Peyer's patch (tissue), 4 donors: Measurements from ENCODE around the gene NEK2. TPM values are rescaled to one million over a fixed set of nuclear protein-coding genes. Genes with fewer than 3 reads are reported as not detected.

Source experiments
- DNase-seq, 3 donors: peaks; one replicate each; pipeline ENCODE4 v3.0.0-alpha.2; 2017 to 2019
- H3K27ac ChIP-seq, 4 donors: fragments of 200-600 bp; sonication (generic); one replicate each; pipeline ENCODE4 v1.5.1; 2016 to 2019
- H3K27me3 ChIP-seq, 2 donors: fragments of 200-600 bp; sonication (generic); one replicate each; pipeline ENCODE4 v1.5.1; 2019
- H3K36me3 ChIP-seq, 3 donors: fragments of 200-600 bp; sonication (generic); one replicate each; pipeline ENCODE4 v1.5.1; 2016 to 2019
- H3K4me1 ChIP-seq, 4 donors: fragments of 200-600 bp; sonication (generic); one replicate each; pipeline ENCODE4 v1.5.1; 2016 to 2019
- H3K4me3 ChIP-seq, 4 donors: fragments of 200-600 bp; sonication (generic); 1 replicate in 3 of 4; 2 replicates in 1 of 4; pipeline ENCODE4 v1.5.1; 2016 to 2019; ENCODE audit warnings: mild to moderate bottlenecking in 1 of 4
- H3K9me3 ChIP-seq, 4 donors: fragments of 200-600 bp; sonication (generic); one replicate each; pipeline ENCODE4 v1.5.1; 2016 to 2019; ENCODE audit warnings: mild to moderate bottlenecking in 1 of 4
- CTCF ChIP-seq, 6 experiments: fragments of 450-650 bp in 4 of 6; fragments of 200-600 bp in 2 of 6; sonication (generic) in 1 of 6; IDR thresholded peaks; one replicate each; pipeline ENCODE4 v1.5.1; 2017 to 2019; ENCODE audit warnings: antibody characterized with exemption in 6 of 6, mild to moderate bottlenecking in 3 of 6, moderate library complexity in 1 of 6
- POLR2A ChIP-seq, 2 donors: fragments of 450-650 bp; IDR thresholded peaks; one replicate each; pipeline ENCODE4 v1.5.1; 2017; ENCODE audit warnings: antibody characterized with exemption in 2 of 2, mild to moderate bottlenecking in 2 of 2, moderate library complexity in 2 of 2
- total RNA-seq, 4 donors: library from RNA; depleted of rRNA; stranded (reverse); fragments of >200 nt; gene quantifications; one replicate each; pipeline ENCODE4 v1.1.0, GENCODE V29; 2016

Gene NEK2
- total RNA-seq, 4 donors from 2014 or later = 1.7 to 14.9 (median 5.8) TPM

GRCh38 chr1:211708926-211709325 lies 33.5 kb upstream of the NEK2 start:
- Histone ChIP-seq H3K27ac (no peak overlapping the region), H3K4me1 (no peaks in the 10 kb centered on the region), H3K4me3 (no peak overlapping the region), H3K9me3 (no peaks in the 10 kb centered on the region), H3K27me3 (no peaks in the 10 kb centered on the region), H3K36me3 (no peaks in the 10 kb centered on the region)
- TF ChIP-seq POLR2A (IDR thresholded peaks at IDR 0.05) (no peak), CTCF (IDR thresholded peaks at IDR 0.05) (no peak)
- DNase-seq = no peak

GRCh38 chr1:211708006-211708405 lies 32.6 kb upstream of the NEK2 start:
- TF ChIP-seq CTCF (IDR thresholded peaks at IDR 0.05) = no peak
- no peak for TF ChIP-seq POLR2A (IDR thresholded peaks at IDR 0.05)
- no peaks in the 10 kb centered on the region for H3K36me3 ChIP-seq
- H3K27ac ChIP-seq = no peak overlapping the region
- H3K9me3 ChIP-seq = no peaks in the 10 kb centered on the region
- no peak for DNase-seq
- H3K4me1 ChIP-seq = no peaks in the 10 kb centered on the region
- H3K4me3 ChIP-seq = no peak overlapping the region
- no peaks in the 10 kb centered on the region for H3K27me3 ChIP-seq

GRCh38 chr1:211705467-211706091 lies 30.2 kb upstream of the NEK2 start:
- H3K9me3 ChIP-seq = no peaks in the 10 kb centered on the region
- H3K36me3 ChIP-seq = no peaks in the 10 kb centered on the region
- no peak overlapping the region for H3K4me3 ChIP-seq
- TF ChIP-seq CTCF (IDR thresholded peaks at IDR 0.05) = no peak
- no peak for TF ChIP-seq POLR2A (IDR thresholded peaks at IDR 0.05)
- H3K27me3 ChIP-seq = no peaks in the 10 kb centered on the region
- H3K27ac ChIP-seq = no peak overlapping the region
- no peaks in the 10 kb centered on the region for H3K4me1 ChIP-seq
- DNase-seq = no peak

GRCh38 chr1:211704543-211704942 lies 29.1 kb upstream of the NEK2 start:
- H3K9me3 ChIP-seq = no peaks in the 10 kb centered on the region
- DNase-seq = no peak
- no peak overlapping the region for H3K27ac ChIP-seq
- no peak overlapping the region for H3K4me3 ChIP-seq
- H3K27me3 ChIP-seq = no peaks in the 10 kb centered on the region
- no peaks in the 10 kb centered on the region for H3K36me3 ChIP-seq
- TF ChIP-seq CTCF (IDR thresholded peaks at IDR 0.05) (no peak), POLR2A (IDR thresholded peaks at IDR 0.05) (no peak)
- H3K4me1 ChIP-seq = no peaks in the 10 kb centered on the region

- TF ChIP-seq POLR2A (IDR thresholded peaks at IDR 0.05) (no peak), CTCF (IDR thresholded peaks at IDR 0.05) (no peak)
- no peaks in the 10 kb centered on the region for H3K9me3 ChIP-seq
Observed at GRCh38 chr1:211703812-211704537, 28.6 kb upstream of the NEK2 start.

More at GRCh38 chr1:211703812-211704537, 28.6 kb upstream of the NEK2 start:
- Histone ChIP-seq H3K4me1 (no peaks in the 10 kb centered on the region), H3K4me3 (no peak overlapping the region), H3K27me3 (no peaks in the 10 kb centered on the region), H3K27ac (no peak overlapping the region), H3K36me3 (no peaks in the 10 kb centered on the region)
- DNase-seq = no peak
